ENCODE results near the gene USP3. TPM values are rescaled to one million over a fixed set of nuclear protein-coding genes. Genes with fewer than 3 reads are reported as not detected.

Gene USP3
- polyA plus RNA-seq, 1 of the 3 experiments (the other 2 are of a cell fraction): 9.3 TPM

DNA sequence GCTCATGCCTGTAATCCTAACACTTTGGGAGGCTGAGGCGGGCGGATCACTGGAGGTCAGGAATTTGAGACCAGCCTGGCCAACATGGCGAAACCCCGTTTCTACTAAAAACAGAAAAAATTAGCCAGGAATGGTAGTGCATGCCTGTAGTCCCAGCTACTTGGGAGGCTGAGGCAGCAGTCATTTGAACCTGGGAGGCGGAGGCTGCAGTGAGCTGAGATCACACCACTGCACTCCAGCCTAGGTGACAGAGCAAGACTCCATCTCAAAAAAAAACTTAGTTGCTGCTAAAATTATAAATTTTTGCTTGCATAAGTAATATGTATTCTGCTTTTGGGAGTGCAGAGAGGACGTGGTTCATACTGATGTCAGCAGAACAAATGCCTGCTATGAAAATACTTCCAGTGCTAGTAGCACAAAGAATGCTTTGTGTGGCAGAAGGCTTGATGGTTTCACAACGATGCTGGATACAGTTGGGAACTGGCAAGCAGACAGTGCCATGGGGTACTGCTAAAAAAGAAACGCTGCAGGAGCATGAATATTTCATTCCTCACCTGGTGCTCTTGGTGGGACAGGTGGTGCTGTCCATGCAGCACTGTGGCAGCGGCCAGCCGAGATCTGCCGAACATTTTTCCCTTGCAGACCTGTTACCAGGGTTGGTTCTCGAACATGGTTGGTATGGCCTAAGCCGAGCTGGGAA lies 123.9 kb downstream of the USP3 start:
- Histone ChIP-seq H3K4me2 (no peak overlapping the region), H3K4me1 (ENCODE audit: control insufficient read depth in 1 of 2, insufficient read depth in 2 of 2, low read depth in 1 of 2, low read length in 1 of 2) (no peaks in the 10 kb centered on the region), H3K79me2 (ENCODE audit: insufficient read depth) (no peaks in the 10 kb centered on the region), H3K9me3 (no peaks in the 10 kb centered on the region), H3K27ac (ENCODE audit: low read depth in 2 of 2, low read length in 1 of 2) (no peak overlapping the region), H3K4me3 (ENCODE audit: low read depth in 2 of 2, low read length in 1 of 2) (no peak overlapping the region), H3K27me3 (ENCODE audit: insufficient read depth) (no peaks in the 10 kb centered on the region), H2AFZ (ENCODE audit: low read depth) (no peak overlapping the region), H3K36me3 (replicated peaks in 1 of 2; ENCODE audit: control insufficient read depth in 1 of 2, insufficient read depth in 2 of 2, low read length in 1 of 2) (peaks cover 49 to 57% of the 10 kb centered on the region in 2 experiments), H4K20me1 (ENCODE audit: insufficient read depth) (no peaks in the 10 kb centered on the region), H3K9ac (no peak overlapping the region), H3K9me2 (no peaks in the 10 kb centered on the region), H3F3A (replicated peaks; ENCODE audit: insufficient read depth) (no peaks in the 10 kb centered on the region)
- no peak for DNase-seq
- ChIA-PET CTCF (interaction anchor here (1.1 to 2.0 kb wide), 3 partner anchors 18 to 124 kb away, joined by 3 to 11 read pairs (median 4); no protein-coding TSS in a partner anchor), POLR2A (no interaction called here)
- TF ChIP-seq EP300 (IDR thresholded peaks at IDR 0.05; ENCODE audit: borderline replicate concordance in 1 of 2, low read depth in 1 of 2, low read length in 1 of 2): no peak
- TF ChIP-seq EZH2phosphoT487 (IDR thresholded peaks at IDR 0.05; ENCODE audit: borderline replicate concordance, low read depth): no peak
- TF ChIP-seq, protein P1, sequence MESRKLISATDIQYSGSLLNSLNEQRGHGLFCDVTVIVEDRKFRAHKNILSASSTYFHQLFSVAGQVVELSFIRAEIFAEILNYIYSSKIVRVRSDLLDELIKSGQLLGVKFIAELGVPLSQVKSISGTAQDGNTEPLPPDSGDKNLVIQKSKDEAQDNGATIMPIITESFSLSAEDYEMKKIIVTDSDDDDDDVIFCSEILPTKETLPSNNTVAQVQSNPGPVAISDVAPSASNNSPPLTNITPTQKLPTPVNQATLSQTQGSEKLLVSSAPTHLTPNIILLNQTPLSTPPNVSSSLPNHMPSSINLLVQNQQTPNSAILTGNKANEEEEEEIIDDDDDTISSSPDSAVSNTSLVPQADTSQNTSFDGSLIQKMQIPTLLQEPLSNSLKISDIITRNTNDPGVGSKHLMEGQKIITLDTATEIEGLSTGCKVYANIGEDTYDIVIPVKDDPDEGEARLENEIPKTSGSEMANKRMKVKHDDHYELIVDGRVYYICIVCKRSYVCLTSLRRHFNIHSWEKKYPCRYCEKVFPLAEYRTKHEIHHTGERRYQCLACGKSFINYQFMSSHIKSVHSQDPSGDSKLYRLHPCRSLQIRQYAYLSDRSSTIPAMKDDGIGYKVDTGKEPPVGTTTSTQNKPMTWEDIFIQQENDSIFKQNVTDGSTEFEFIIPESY (IDR thresholded peaks at IDR 0.05; ENCODE audit: borderline replicate concordance, low read depth): no peak
- TF ChIP-seq RFX5 (IDR thresholded peaks at IDR 0.05; ENCODE audit: low read length): no peak
- no peak for TF ChIP-seq SMC3 (IDR thresholded peaks at IDR 0.05; ENCODE audit: low read depth, low read length)
- TF ChIP-seq, protein P2, sequence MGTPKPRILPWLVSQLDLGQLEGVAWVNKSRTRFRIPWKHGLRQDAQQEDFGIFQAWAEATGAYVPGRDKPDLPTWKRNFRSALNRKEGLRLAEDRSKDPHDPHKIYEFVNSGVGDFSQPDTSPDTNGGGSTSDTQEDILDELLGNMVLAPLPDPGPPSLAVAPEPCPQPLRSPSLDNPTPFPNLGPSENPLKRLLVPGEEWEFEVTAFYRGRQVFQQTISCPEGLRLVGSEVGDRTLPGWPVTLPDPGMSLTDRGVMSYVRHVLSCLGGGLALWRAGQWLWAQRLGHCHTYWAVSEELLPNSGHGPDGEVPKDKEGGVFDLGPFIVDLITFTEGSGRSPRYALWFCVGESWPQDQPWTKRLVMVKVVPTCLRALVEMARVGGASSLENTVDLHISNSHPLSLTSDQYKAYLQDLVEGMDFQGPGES (IDR thresholded peaks at IDR 0.05; ENCODE audit: low read depth, low read length): no peak
- no peak for TF ChIP-seq YY1 (IDR thresholded peaks at IDR 0.05; ENCODE audit: low read depth)
- WGBS (ENCODE audit: low lambda C conversion rate): 90% methylated on average over 13 of the region's 13 CpGs

DNA sequence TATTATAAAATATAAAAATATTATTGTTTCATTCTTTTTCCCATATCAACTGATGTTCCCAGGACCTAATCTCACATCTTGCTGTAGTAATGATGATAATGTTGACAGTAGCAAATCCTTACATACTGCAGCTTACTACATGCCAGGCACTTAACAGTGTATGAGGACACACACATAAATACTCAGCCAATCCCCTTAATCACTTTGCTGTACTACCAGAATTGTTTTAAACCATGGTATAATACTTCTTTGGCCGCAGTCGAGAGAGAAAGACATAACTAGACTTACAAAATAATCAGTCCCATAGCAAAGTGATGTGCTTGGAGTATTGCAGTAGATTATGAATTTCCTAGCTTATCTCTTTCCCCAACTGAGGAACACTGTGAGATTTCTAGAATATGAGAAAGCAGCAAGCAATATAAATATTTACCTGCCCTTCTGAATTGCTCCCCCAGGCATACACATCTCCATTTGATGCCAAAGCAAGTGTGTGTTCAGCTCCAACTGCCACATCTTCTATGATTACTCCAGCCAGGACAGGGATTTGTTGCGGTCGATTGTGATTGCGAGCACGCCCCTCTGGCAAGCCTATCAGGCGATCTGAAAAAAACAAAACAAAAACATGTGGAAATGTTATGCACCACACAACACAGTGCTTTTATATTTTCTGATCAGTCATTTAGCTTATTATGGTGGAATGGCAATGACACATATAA lies 125.8 kb downstream of the USP3 start:
- H2AFZ ChIP-seq (ENCODE audit: low read depth): no peak overlapping the region
- peaks cover 48 to 66% of the 10 kb centered on the region in 2 experiments for H3K36me3 ChIP-seq (replicated peaks in 1 of 2; ENCODE audit: control insufficient read depth in 1 of 2, insufficient read depth in 2 of 2, low read length in 1 of 2)
- no peaks in the 10 kb centered on the region for H3K79me2 ChIP-seq (ENCODE audit: insufficient read depth)
- no peak overlapping the region for H3K9ac ChIP-seq
- 94% methylated on average over 7 of the region's 7 CpGs for WGBS (ENCODE audit: low lambda C conversion rate)
- no peak overlapping the region for H3K27ac ChIP-seq (ENCODE audit: low read depth in 2 of 2, low read length in 1 of 2)
- H3K4me1 ChIP-seq (ENCODE audit: control insufficient read depth in 1 of 2, insufficient read depth in 2 of 2, low read depth in 1 of 2, low read length in 1 of 2): no peaks in the 10 kb centered on the region
- POLR2A ChIA-PET: no interaction called here
- no peaks in the 10 kb centered on the region for H3F3A ChIP-seq (replicated peaks; ENCODE audit: insufficient read depth)
- CTCF ChIA-PET: interaction anchor here (1.0 to 1.7 kb wide), 4 partner anchors 11 to 34 kb away, joined by 3 to 5 read pairs (median 4); no protein-coding TSS in a partner anchor
- no peaks in the 10 kb centered on the region for H4K20me1 ChIP-seq (ENCODE audit: insufficient read depth)
- H3K27me3 ChIP-seq (ENCODE audit: insufficient read depth): no peaks in the 10 kb centered on the region
- H3K9me2 ChIP-seq: no peaks in the 10 kb centered on the region
- H3K4me2 ChIP-seq: no peak overlapping the region
- no peak overlapping the region for H3K4me3 ChIP-seq (ENCODE audit: low read depth in 2 of 2, low read length in 1 of 2)
- no peaks in the 10 kb centered on the region for H3K9me3 ChIP-seq
- no peak for DNase-seq
- TF ChIP-seq, protein P3, sequence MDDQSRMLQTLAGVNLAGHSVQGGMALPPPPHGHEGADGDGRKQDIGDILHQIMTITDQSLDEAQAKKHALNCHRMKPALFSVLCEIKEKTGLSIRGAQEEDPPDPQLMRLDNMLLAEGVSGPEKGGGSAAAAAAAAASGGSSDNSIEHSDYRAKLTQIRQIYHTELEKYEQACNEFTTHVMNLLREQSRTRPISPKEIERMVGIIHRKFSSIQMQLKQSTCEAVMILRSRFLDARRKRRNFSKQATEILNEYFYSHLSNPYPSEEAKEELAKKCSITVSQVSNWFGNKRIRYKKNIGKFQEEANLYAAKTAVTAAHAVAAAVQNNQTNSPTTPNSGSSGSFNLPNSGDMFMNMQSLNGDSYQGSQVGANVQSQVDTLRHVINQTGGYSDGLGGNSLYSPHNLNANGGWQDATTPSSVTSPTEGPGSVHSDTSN (IDR thresholded peaks at IDR 0.05): no peak
- TF ChIP-seq, protein P1 (IDR thresholded peaks at IDR 0.05; ENCODE audit: borderline replicate concordance, low read depth): no peak
- TF ChIP-seq GABPA (IDR thresholded peaks at IDR 0.05; ENCODE audit: low read depth) (no peak), MEF2A (IDR thresholded peaks at IDR 0.05; ENCODE audit: borderline replicate concordance, low read depth) (no peak), TAF1 (IDR thresholded peaks at IDR 0.05; ENCODE audit: borderline replicate concordance, low read depth, low read length) (no peak), TCF12 (IDR thresholded peaks at IDR 0.05) (no peak), POLR2AphosphoS5 (IDR thresholded peaks at IDR 0.05; ENCODE audit: low read depth, low read length) (no peak), RXRA (IDR thresholded peaks at IDR 0.05; ENCODE audit: borderline replicate concordance, low read depth) (no peak), GATA2 (CRISPR knock-in tag; IDR thresholded peaks at IDR 0.05) (no peak), JUND (IDR thresholded peaks at IDR 0.05) (no peak), FOXM1 (IDR thresholded peaks at IDR 0.05; ENCODE audit: low read depth) (no peak)
- TF ChIP-seq, protein P4, sequence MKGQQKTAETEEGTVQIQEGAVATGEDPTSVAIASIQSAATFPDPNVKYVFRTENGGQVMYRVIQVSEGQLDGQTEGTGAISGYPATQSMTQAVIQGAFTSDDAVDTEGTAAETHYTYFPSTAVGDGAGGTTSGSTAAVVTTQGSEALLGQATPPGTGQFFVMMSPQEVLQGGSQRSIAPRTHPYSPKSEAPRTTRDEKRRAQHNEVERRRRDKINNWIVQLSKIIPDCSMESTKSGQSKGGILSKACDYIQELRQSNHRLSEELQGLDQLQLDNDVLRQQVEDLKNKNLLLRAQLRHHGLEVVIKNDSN (IDR thresholded peaks at IDR 0.05; ENCODE audit: borderline replicate concordance, low read depth): no peak

Data from SK-N-SH (cell line).